K562 (cell line): ENCODE measurements around the gene LHPP. TPM values are rescaled to one million over a fixed set of nuclear protein-coding genes. Genes with fewer than 3 reads are reported as not detected.

ENCODE experiments used
- ATAC-seq: fragments of 200-7000 bp; cut with Tn5 transposase; 3 replicates; pipeline ENCODE4 v1.9.1; 2020; ENCODE audit warnings: moderate library complexity
- BruUV-seq: library from RNA; stranded (reverse); fragments of 400-500 nt; replicated peaks from 2 replicates; lab custom pipeline; 2021; lab: Mats Ljungman, UMichigan
- CTCF ChIA-PET: fragments of 300-600 bp; formaldehyde crosslinking; extraction: SDS; loops from one replicate; lab custom pipeline; 2021; ENCODE audit warnings: low intra/inter-chr PET ratio; lab: Yijun Ruan, JAX
- POLR2A ChIA-PET: fragments of 300-600, 350-650 bp; sonication (Branson Sonifier 250); formaldehyde crosslinking; extraction: SDS; loops from one replicate; lab custom pipeline; 2021; ENCODE audit warnings: antibody characterized with exemption, inconsistent platforms; lab: Yijun Ruan, JAX
- DNase-seq, 4 experiments: peaks; one replicate each; pipeline versions ENCODE4 v3.0.0 to v3.0.0-alpha.2; 2011 to 2018; ENCODE audit warnings: low spot score in 3 of 4, mixed read lengths in 3 of 4; ENCODE audit errors: extremely low read depth in 1 of 4
- FAIRE-seq: peaks from 2 replicates; lab custom pipeline; 2011; peaks lifted over from hg19 to GRCh38; lab: Jason Lieb, UNC
- H2AFZ ChIP-seq: 2 replicates; pipeline ENCODE4 v1.6.0; 2011; ENCODE audit warnings: low read depth, low read length, control low read depth, inconsistent platforms
- H3K27ac ChIP-seq: fragments of 200-600 bp; 3 replicates; pipeline ENCODE4 v1.8.0; 2011; ENCODE audit warnings: low read depth, mild to moderate bottlenecking, control low read depth, inconsistent platforms, low read length, moderate library complexity, mixed read lengths; ENCODE audit errors: extremely low read depth
- H3K27me3 ChIP-seq, 2 experiments: fragments of 300-600 bp in 1 of 2; 2 replicates in 1 of 2; 3 replicates in 1 of 2; pipeline versions ENCODE4 v1.6.0 to v1.8.0; 2011; ENCODE audit warnings: inconsistent platforms in 2 of 2, low read length in 2 of 2, mild to moderate bottlenecking in 1 of 2, mixed read lengths in 1 of 2, moderate library complexity in 1 of 2; ENCODE audit not compliant: control insufficient read depth in 2 of 2, insufficient read depth in 2 of 2
- H3K36me3 ChIP-seq: fragments of 300-600 bp; 3 replicates; pipeline ENCODE4 v1.8.0; 2011; ENCODE audit warnings: mild to moderate bottlenecking, low read length, inconsistent platforms; ENCODE audit not compliant: control insufficient read depth, insufficient read depth
- H3K4me1 ChIP-seq, 2 experiments: fragments of 200-600 bp in 1 of 2; replicated peaks in 1 of 2; 2 replicates in 1 of 2; 3 replicates in 1 of 2; pipeline versions ENCODE4 v1.5.1 to v1.8.0; 2011; ENCODE audit warnings: inconsistent platforms in 2 of 2, low read length in 2 of 2, mild to moderate bottlenecking in 1 of 2, mixed read lengths in 1 of 2, moderate library complexity in 1 of 2; ENCODE audit not compliant: control insufficient read depth in 2 of 2, insufficient read depth in 2 of 2
- H3K4me2 ChIP-seq: 2 replicates; pipeline ENCODE4 v1.6.1; 2011; ENCODE audit warnings: low read length, control low read depth, inconsistent platforms, mixed read lengths; ENCODE audit not compliant: insufficient read depth
- H3K4me3 ChIP-seq: fragments of 200-600 bp; sonication (generic), shearing (Covaris generic); 2 replicates; pipeline ENCODE4 v1.5.1; 2016; ENCODE audit warnings: control low read depth, inconsistent platforms
- H3K79me2 ChIP-seq: fragments of 200-600 bp; 3 replicates; pipeline ENCODE4 v1.8.0; 2011; ENCODE audit warnings: low read length, inconsistent platforms; ENCODE audit not compliant: control insufficient read depth, insufficient read depth
- H3K9ac ChIP-seq, 2 experiments: 2 replicates each; pipeline versions ENCODE4 v1.6.0 to v1.6.1; 2011; ENCODE audit warnings: low read depth in 2 of 2, low read length in 2 of 2, control low read depth in 1 of 2, inconsistent platforms in 1 of 2, mild to moderate bottlenecking in 1 of 2, mixed read lengths in 1 of 2; ENCODE audit not compliant: insufficient read depth in 1 of 2
- H3K9me1 ChIP-seq: one replicate; pipeline ENCODE4 v1.6.0; 2011; ENCODE audit warnings: inconsistent platforms, mild to moderate bottlenecking, low read length, moderate library complexity; ENCODE audit not compliant: control insufficient read depth, insufficient read depth
- H3K9me3 ChIP-seq: replicated peaks from 2 replicates; pipeline ENCODE4 v1.5.1; 2011; ENCODE audit warnings: low read depth, low read length, inconsistent platforms; ENCODE audit not compliant: control insufficient read depth, insufficient read depth
- H4K20me1 ChIP-seq: replicated peaks from 2 replicates; pipeline ENCODE4 v1.6.1; 2011; ENCODE audit warnings: low read length, inconsistent platforms, mixed read lengths; ENCODE audit not compliant: control insufficient read depth, insufficient read depth
- NCOA2 ChIP-seq, 2 experiments: fragments of 450-650 bp; IDR thresholded peaks; 2 replicates each; pipeline ENCODE4 v1.6.1; 2018; ENCODE audit warnings: mild to moderate bottlenecking in 2 of 2, moderate library complexity in 1 of 2; ENCODE audit not compliant: partially characterized antibody in 2 of 2
- whole genome bisulfite sequencing: fragments of 100-300 bp; shearing (Covaris generic); methylation state at CpG from one replicate; pipeline ENCODE4 v1.1.6; 2016; ENCODE audit warnings: low coverage, mixed read lengths; ENCODE audit not compliant: insufficient coverage; ENCODE audit errors: missing lambda C conversion rate; 5-methylcytosine and 5-hydroxymethylcytosine counted together
- in situ Hi-C: fragments of 300-500 bp; cut with MboI; formaldehyde crosslinking; loops from 4 replicates; pipeline ENCODE4 v1.15.0; 2018; ENCODE audit warnings: inconsistent platforms, mixed read lengths
- intact Hi-C: fragments of 100-400 bp; cut with micrococcal nuclease; formaldehyde crosslinking; loops from 2 replicates; pipeline ENCODE4 v1.14.2; 2022
- polyA plus RNA-seq, 8 experiments: library from polyadenylated mRNA; depleted of rRNA in 4 of 8; stranded (reverse) in 5 of 8; unstranded in 3 of 8; fragments of >200 nt; fragmentation: Nextera tagmentation in 2 of 8; fragmentation: Illumina TruSeq in 1 of 8; extraction: Ambion mirVana in 2 of 8; extraction: Trizol in 1 of 8; gene quantifications; 2 replicates each; pipeline versions ENCODE4 v1.2.1 to v1.2.3, GENCODE V29; 2011 to 2014; ENCODE audit warnings: inconsistent platforms in 1 of 8, missing spikeins in 1 of 8
- total RNA-seq, 7 experiments: library from RNA; depleted of rRNA in 6 of 7; stranded (reverse); fragments of >200 nt in 6 of 7; fragmentation: Illumina TruSeq in 2 of 7; extraction: Trizol in 2 of 7; gene quantifications; 2 replicates each; pipeline versions ENCODE4 v1.2.1 to v1.2.3, GENCODE V29; 2011 to 2021; ENCODE audit warnings: low replicate concordance in 1 of 7
- TF ChIP-seq, protein P1 (sequence below), 3 experiments: fragments of 200-800 bp in 1 of 3; fragments of 250-450 bp in 1 of 3; fragments of 450-650 bp in 1 of 3; sonication (Bioruptor Pico) in 1 of 3; sonication (Bioruptor generic) in 1 of 3; formaldehyde crosslinking in 1 of 3; IDR thresholded peaks; 2 replicates each; pipeline versions ENCODE4 v1.6.1 to v1.8.0; 2016 to 2022; ENCODE audit warnings: mild to moderate bottlenecking in 2 of 3, missing genetic modification characterization in 2 of 3, missing compliant biosample characterization in 1 of 3, moderate library complexity in 1 of 3

The LHPP gene
- total and polyA plus RNA-seq, 9 of the 15 experiments (the other 6 are each of a cell fraction or from before 2014, with no cell fraction given), result 0.34 to 7.4 (median 3.0) TPM

- Histone ChIP-seq H3K9me1 (no peaks in the 10 kb centered on the region), H3K4me2 (no peak overlapping the region), H3K4me3 (no peak overlapping the region), H3K9ac (no peak overlapping the region), H3K27me3 (no peaks in the 10 kb centered on the region), H3K36me3 (peaks cover 15% of the 10 kb centered on the region; the same call in 1 of the 3 replicates), H3K27ac (no peak overlapping the region), H3K79me2 (peaks cover 19% of the 10 kb centered on the region), H3K4me1 (peaks cover 49 to 66% of the 10 kb centered on the region in 2 experiments), H2AFZ (no peak overlapping the region), H3K9me3 (no peaks in the 10 kb centered on the region; the same call in 1 of the 2 replicates), H4K20me1 (no peaks in the 10 kb centered on the region)
- TF ChIP-seq, protein P1, sequence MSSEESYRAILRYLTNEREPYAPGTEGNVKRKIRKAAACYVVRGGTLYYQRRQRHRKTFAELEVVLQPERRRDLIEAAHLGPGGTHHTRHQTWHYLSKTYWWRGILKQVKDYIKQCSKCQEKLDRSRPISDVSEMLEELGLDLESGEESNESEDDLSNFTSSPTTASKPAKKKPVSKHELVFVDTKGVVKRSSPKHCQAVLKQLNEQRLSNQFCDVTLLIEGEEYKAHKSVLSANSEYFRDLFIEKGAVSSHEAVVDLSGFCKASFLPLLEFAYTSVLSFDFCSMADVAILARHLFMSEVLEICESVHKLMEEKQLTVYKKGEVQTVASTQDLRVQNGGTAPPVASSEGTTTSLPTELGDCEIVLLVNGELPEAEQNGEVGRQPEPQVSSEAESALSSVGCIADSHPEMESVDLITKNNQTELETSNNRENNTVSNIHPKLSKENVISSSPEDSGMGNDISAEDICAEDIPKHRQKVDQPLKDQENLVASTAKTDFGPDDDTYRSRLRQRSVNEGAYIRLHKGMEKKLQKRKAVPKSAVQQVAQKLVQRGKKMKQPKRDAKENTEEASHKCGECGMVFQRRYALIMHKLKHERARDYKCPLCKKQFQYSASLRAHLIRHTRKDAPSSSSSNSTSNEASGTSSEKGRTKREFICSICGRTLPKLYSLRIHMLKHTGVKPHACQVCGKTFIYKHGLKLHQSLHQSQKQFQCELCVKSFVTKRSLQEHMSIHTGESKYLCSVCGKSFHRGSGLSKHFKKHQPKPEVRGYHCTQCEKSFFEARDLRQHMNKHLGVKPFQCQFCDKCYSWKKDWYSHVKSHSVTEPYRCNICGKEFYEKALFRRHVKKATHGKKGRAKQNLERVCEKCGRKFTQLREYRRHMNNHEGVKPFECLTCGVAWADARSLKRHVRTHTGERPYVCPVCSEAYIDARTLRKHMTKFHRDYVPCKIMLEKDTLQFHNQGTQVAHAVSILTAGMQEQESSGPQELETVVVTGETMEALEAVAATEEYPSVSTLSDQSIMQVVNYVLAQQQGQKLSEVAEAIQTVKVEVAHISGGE (CRISPR knock-in tag; IDR thresholded peaks at IDR 0.05), result peak in 1 of 3 experiments; percentile 2; a peak in 1 of 6 replicates
- no peak for TF ChIP-seq NCOA2 (IDR thresholded peaks at IDR 0.05; ENCODE audit: partially characterized antibody in 2 of 2)
- ATAC-seq (no peak), DNase-seq (no peak), FAIRE-seq (no peak)
- 91% methylated on average over 8 of the region's 13 CpGs for WGBS
- in situ Hi-C loops (no loop called here), intact Hi-C loops (loop anchor here (5.0 kb wide), 1 partner anchor 97 kb away; the partner anchor contains the start of gene FAM53B)
- POLR2A ChIA-PET, result interaction anchor here (1.2 kb wide), 1 partner anchor 25 kb away, joined by 3 read pairs; no protein-coding TSS in a partner anchor
- BruUV-seq, result no TSS peak
- CTCF ChIA-PET, result no interaction called here
These were observed 184.0 kb downstream of the LHPP start for GRCh38 chr10:124645467-124646095.
